ENCODE measurements around the gene AKAP17A.

The AKAP17A gene

DNA sequence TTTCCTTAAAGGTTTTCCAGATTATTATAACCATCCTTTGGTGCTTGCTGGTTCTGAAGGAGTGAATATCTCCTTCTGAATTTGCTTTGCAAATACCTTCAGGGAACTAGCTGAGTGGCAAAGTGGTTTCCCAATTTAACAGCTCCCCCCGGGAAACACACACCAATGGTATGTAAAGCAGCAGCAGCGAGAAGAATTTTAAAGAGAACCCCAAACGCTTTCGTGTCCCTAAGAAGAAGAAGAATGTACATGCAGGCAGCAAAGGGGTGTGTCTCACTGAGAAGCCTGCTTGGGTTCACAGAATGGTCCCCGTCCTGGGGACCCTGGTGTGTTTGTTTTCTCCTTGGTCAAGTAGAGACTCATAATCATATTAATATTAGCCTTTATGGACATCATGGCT, 4.2 kb upstream of the AKAP17A start:
- Histone ChIP-seq H3K4me3 (ENCODE audit: insufficient read length, low read depth) (no peak overlapping the region), H3K4me1 (ENCODE audit: insufficient read depth, insufficient read length) (no peaks in the 10 kb centered on the region), H3K9ac (ENCODE audit: insufficient read length, low read depth) (no peak overlapping the region), H3K9me3 (ENCODE audit: insufficient read depth, low read length) (no peaks in the 10 kb centered on the region), H3K36me3 (ENCODE audit: insufficient read depth, insufficient read length, low read length) (no peaks in the 10 kb centered on the region), H3K27me3 (ENCODE audit: insufficient read depth, insufficient read length) (no peaks in the 10 kb centered on the region)
- no peak for TF ChIP-seq SUZ12 (IDR thresholded peaks at IDR 0.05; ENCODE audit: extremely low read depth, insufficient read depth, insufficient read length)
- TF ChIP-seq YY1 (IDR thresholded peaks at IDR 0.05; ENCODE audit: insufficient read depth, insufficient read length): no peak
- TF ChIP-seq ZNF274 (IDR thresholded peaks at IDR 0.05; ENCODE audit: low read depth, low read length): no peak
- no peak for DNase-seq (ENCODE audit: low read depth, low spot score)

DNA sequence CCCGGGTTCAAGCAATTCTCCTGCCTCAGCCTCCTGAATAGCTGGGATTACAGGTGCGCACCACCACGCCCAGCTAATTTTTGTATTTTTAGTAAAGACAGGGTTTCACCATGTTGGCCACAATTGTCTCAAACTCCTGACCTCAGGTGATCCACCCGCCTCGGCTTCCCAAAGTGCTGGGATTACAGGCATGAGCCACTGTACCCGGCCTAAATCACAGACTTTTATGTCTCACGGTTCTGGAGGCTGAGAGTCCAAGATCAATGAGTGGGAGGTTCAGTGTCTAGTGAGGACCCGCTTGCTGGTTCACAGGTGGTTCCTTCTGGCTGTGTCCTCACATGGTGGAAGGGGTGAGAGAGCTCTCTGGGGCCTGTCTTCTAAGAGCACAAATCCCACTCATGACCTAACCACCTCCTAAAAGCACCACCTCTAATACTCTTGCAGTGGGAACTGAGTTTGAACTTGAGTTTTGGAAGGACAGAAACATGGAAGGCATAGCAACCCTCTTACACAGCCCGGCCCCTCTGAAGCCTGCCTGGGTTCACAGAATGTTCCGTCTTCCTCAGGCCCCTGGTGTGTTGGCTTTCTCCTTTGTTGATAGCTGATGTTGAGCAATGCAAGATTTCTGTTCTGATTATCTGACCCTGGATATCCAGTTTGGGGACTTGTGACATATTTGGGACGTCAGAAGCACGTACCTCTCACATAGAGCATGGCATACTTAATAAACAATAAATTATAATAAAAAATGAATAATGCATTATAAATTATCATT, 1.9 kb upstream of the AKAP17A start:
- H3K4me3 ChIP-seq (ENCODE audit: insufficient read length, low read depth): no peak overlapping the region
- no peak for DNase-seq (ENCODE audit: low read depth, low spot score)
- no peaks in the 10 kb centered on the region for H3K27me3 ChIP-seq (ENCODE audit: insufficient read depth, insufficient read length)
- H3K9ac ChIP-seq (ENCODE audit: insufficient read length, low read depth): no peak overlapping the region
- peaks cover 9% of the 10 kb centered on the region for H3K4me1 ChIP-seq (ENCODE audit: insufficient read depth, insufficient read length)
- H3K9me3 ChIP-seq (ENCODE audit: insufficient read depth, low read length): no peaks in the 10 kb centered on the region
- H3K36me3 ChIP-seq (ENCODE audit: insufficient read depth, insufficient read length, low read length): peaks cover 19% of the 10 kb centered on the region
- TF ChIP-seq YY1 (IDR thresholded peaks at IDR 0.05; ENCODE audit: insufficient read depth, insufficient read length): no peak
- TF ChIP-seq ZNF274 (IDR thresholded peaks at IDR 0.05; ENCODE audit: low read depth, low read length): no peak
- TF ChIP-seq SUZ12 (IDR thresholded peaks at IDR 0.05; ENCODE audit: extremely low read depth, insufficient read depth, insufficient read length): no peak

DNA sequence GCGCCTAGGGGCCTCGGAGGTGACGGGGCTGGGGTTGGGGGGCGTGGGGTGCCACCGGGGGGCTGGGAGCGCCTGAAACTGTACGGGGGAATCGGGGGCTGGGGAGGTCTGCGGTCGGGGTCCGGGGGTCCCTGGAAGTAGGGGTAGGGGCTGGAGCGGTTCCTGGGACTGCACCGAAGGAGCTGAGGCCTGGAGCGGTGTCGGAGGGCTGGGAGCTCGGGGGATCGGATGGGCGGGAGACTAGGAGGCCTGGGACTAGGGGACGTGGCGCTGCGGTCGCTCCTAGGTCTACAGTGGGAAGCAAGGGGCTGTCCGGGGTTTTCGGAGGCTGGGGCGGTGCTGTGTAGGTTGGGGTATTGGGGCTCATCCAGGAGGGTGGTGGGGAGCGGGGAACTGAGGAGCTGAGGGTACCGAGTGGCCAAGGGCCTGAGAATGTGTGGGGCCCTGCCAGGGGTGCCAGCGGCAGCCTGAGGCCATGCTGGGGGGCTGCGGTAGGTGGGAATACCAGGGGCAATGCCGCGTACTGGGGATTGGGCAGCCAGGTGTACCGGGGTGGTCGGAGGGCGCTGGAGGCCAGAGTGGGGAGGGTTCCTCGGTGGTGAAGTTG, 562 bp downstream of the AKAP17A start:
- Histone ChIP-seq H3K9ac (ENCODE audit: insufficient read length, low read depth) (peak overlapping the region; percentile 98), H3K36me3 (ENCODE audit: insufficient read depth, insufficient read length, low read length) (peaks cover 39% of the 10 kb centered on the region), H3K27me3 (ENCODE audit: insufficient read depth, insufficient read length) (no peaks in the 10 kb centered on the region), H3K4me1 (ENCODE audit: insufficient read depth, insufficient read length) (peaks cover 20% of the 10 kb centered on the region), H3K9me3 (ENCODE audit: insufficient read depth, low read length) (no peaks in the 10 kb centered on the region), H3K4me3 (ENCODE audit: insufficient read length, low read depth) (peak overlapping the region; percentile 95)
- TF ChIP-seq YY1 (IDR thresholded peaks at IDR 0.05; ENCODE audit: insufficient read depth, insufficient read length) (no peak), ZNF274 (IDR thresholded peaks at IDR 0.05; ENCODE audit: low read depth, low read length) (no peak), SUZ12 (IDR thresholded peaks at IDR 0.05; ENCODE audit: extremely low read depth, insufficient read depth, insufficient read length) (no peak)
- DNase-seq (ENCODE audit: low read depth, low spot score): no peak

DNA sequence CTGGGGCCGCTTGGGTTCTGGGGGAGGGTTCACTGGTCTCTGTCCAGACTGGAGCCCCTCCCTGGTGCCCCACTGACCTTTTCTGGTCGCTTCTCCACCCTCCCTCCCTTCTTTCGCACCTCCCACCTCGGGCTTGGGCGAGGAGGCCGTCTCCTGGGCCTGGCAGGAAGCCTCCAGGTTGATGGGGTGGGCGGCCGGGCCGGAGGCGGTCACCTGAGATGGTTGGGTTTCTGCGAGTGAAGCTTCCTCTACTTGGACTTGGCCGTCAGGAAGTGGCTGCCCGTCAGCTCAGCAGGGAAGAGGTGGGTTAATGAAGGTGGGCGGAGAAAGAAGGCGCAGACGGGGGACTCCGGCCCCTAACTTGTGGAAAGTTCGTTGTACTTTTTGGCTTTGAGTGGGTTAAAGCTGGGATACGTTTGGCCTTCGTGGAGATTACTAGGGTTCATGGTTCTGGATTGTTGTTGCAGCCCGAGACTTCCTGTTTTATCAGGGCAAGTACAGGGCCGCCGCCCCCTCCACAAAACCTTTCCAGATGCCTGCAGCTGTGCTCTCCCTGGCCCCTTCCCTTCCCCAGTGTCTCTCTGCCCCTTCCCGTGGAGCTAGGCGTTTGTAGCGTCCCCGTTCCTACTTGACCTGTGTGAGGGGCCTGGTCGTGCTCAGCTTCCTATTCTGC, 1.2 kb downstream of the AKAP17A start:
- no peak for DNase-seq (ENCODE audit: low read depth, low spot score)
- H3K27me3 ChIP-seq (ENCODE audit: insufficient read depth, insufficient read length): no peaks in the 10 kb centered on the region
- no peak for TF ChIP-seq YY1 (IDR thresholded peaks at IDR 0.05; ENCODE audit: insufficient read depth, insufficient read length)
- TF ChIP-seq SUZ12 (IDR thresholded peaks at IDR 0.05; ENCODE audit: extremely low read depth, insufficient read depth, insufficient read length): no peak
- no peak for TF ChIP-seq ZNF274 (IDR thresholded peaks at IDR 0.05; ENCODE audit: low read depth, low read length)
- H3K4me3 ChIP-seq (ENCODE audit: insufficient read length, low read depth): peak overlapping the region; percentile 95
- H3K36me3 ChIP-seq (ENCODE audit: insufficient read depth, insufficient read length, low read length): peaks cover 46% of the 10 kb centered on the region
- H3K9me3 ChIP-seq (ENCODE audit: insufficient read depth, low read length): no peaks in the 10 kb centered on the region
- H3K9ac ChIP-seq (ENCODE audit: insufficient read length, low read depth): peak overlapping the region; percentile 98
- H3K4me1 ChIP-seq (ENCODE audit: insufficient read depth, insufficient read length): peaks cover 20% of the 10 kb centered on the region

DNA sequence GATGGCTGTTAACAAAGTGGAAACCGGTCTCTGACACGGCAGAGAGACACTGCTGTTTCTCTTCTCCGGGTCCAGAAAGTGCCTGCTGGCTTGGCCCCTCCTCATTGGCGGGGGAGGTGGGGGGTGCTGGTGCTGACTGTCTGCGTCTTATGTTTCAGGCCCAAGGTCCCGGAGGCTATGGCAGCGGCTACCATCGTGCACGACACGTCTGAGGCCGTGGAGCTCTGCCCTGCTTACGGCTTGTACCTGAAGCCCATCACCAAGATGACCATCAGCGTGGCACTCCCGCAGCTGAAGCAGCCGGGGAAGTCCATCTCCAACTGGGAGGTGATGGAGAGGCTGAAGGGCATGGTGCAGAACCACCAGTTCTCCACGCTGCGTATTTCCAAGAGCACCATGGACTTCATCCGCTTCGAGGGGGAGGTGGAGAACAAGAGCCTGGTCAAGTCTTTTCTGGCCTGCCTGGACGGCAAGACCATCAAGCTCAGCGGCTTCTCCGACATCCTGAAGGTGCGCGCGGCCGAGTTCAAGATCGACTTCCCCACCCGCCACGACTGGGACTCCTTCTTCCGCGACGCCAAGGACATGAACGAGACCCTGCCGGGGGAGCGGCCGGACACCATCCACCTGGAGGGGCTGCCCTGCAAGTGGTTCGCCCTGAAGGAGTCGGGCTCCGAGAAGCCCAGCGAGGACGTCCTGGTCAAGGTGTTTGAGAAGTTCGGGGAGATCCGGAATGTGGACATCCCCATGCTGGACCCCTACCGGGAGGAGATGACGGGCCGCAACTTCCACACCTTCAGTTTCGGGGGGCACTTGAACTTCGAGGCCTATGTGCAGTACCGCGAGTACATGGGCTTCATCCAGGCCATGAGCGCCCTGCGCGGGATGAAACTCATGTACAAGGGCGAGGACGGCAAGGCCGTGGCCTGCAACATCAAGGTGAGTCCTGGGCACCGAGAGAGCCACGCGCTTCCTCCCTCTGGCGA, 2.2 kb downstream of the AKAP17A start:
- TF ChIP-seq YY1 (IDR thresholded peaks at IDR 0.05; ENCODE audit: insufficient read depth, insufficient read length): no peak
- no peak for TF ChIP-seq ZNF274 (IDR thresholded peaks at IDR 0.05; ENCODE audit: low read depth, low read length)
- no peak for TF ChIP-seq SUZ12 (IDR thresholded peaks at IDR 0.05; ENCODE audit: extremely low read depth, insufficient read depth, insufficient read length)
- Histone ChIP-seq H3K4me3 (ENCODE audit: insufficient read length, low read depth) (peak overlapping the region; percentile 95), H3K4me1 (ENCODE audit: insufficient read depth, insufficient read length) (peaks cover 20% of the 10 kb centered on the region), H3K9me3 (ENCODE audit: insufficient read depth, low read length) (no peaks in the 10 kb centered on the region), H3K27me3 (ENCODE audit: insufficient read depth, insufficient read length) (no peaks in the 10 kb centered on the region), H3K9ac (ENCODE audit: insufficient read length, low read depth) (peak overlapping the region; percentile 98), H3K36me3 (ENCODE audit: insufficient read depth, insufficient read length, low read length) (peaks cover 56% of the 10 kb centered on the region)
- no peak for DNase-seq (ENCODE audit: low read depth, low spot score)

DNA sequence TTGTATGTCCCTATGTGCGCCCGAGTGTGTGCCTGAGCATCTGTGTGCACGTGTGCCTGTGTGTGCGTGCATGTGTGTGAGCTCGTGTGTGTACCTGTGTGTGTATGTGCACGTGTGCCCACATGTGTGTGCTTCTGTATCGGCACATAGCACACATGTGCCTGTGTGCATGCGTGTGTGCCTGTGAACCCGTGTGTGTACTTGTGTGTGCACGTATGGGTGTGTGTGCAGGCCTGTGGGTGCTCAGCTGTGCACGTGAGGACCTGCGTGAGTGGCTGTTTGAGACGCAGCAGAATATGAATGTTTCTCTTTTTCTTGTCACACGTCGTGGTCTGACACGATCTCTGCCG, 4.3 kb downstream of the AKAP17A start:
- no peaks in the 10 kb centered on the region for H3K27me3 ChIP-seq (ENCODE audit: insufficient read depth, insufficient read length)
- H3K9ac ChIP-seq (ENCODE audit: insufficient read length, low read depth): peak overlapping the region; percentile 12
- H3K4me3 ChIP-seq (ENCODE audit: insufficient read length, low read depth): no peak overlapping the region
- no peaks in the 10 kb centered on the region for H3K9me3 ChIP-seq (ENCODE audit: insufficient read depth, low read length)
- no peak for DNase-seq (ENCODE audit: low read depth, low spot score)
- H3K4me1 ChIP-seq (ENCODE audit: insufficient read depth, insufficient read length): peaks cover 20% of the 10 kb centered on the region
- no peak for TF ChIP-seq ZNF274 (IDR thresholded peaks at IDR 0.05; ENCODE audit: low read depth, low read length)
- TF ChIP-seq YY1 (IDR thresholded peaks at IDR 0.05; ENCODE audit: insufficient read depth, insufficient read length): no peak
- H3K36me3 ChIP-seq (ENCODE audit: insufficient read depth, insufficient read length, low read length): peaks cover 77% of the 10 kb centered on the region
